Muscle layer of colon (tissue), 2 donors: ENCODE data around the gene GTF2IRD1.
A peak's percentile ranks its signal among the peaks of the same experiment; 100 is the strongest.

Source experiments
- H3K27ac ChIP-seq: one replicate; pipeline ENCODE4 v1.7.0; 2013; ENCODE audit warnings: low read depth, mild to moderate bottlenecking, low read length, moderate library complexity
- H3K27me3 ChIP-seq, 2 donors: one replicate each; pipeline ENCODE4 v1.7.0; 2013; ENCODE audit warnings: low read length in 2 of 2, mild to moderate bottlenecking in 2 of 2; ENCODE audit not compliant: insufficient read depth in 2 of 2, control insufficient read depth in 1 of 2
- H3K36me3 ChIP-seq: one replicate; pipeline ENCODE4 v1.7.0; 2013; ENCODE audit warnings: mild to moderate bottlenecking, low read length; ENCODE audit not compliant: insufficient read depth
- H3K4me1 ChIP-seq: one replicate; pipeline ENCODE4 v1.7.0; 2013; ENCODE audit warnings: mild to moderate bottlenecking, low read length; ENCODE audit not compliant: insufficient read depth
- H3K4me3 ChIP-seq, 2 donors: one replicate each; pipeline ENCODE4 v1.7.0; 2013; ENCODE audit warnings: low read length in 2 of 2, low read depth in 1 of 2, mild to moderate bottlenecking in 1 of 2, moderate library complexity in 1 of 2
- H3K9ac ChIP-seq: one replicate; pipeline ENCODE4 v1.7.0; 2013; ENCODE audit warnings: low read length
- H3K9me3 ChIP-seq: one replicate; pipeline ENCODE4 v1.7.0; 2013; ENCODE audit warnings: mild to moderate bottlenecking, low read length
- donor health status: abdominal sarcoma.
- donor health status: Adenocarcinoma of cecum.

Gene GTF2IRD1

GRCh38 chr7:74498354-74498753 lies 44.6 kb downstream of the GTF2IRD1 start:
- H3K27me3 ChIP-seq, result no peaks in the 10 kb centered on the region
- peaks cover 16% of the 10 kb centered on the region for H3K4me1 ChIP-seq
- H3K36me3 ChIP-seq, result no peaks in the 10 kb centered on the region
- H3K9ac ChIP-seq, result no peak overlapping the region
- H3K4me3 ChIP-seq, result no peak overlapping the region
- H3K27ac ChIP-seq, result no peak overlapping the region
- no peaks in the 10 kb centered on the region for H3K9me3 ChIP-seq

- no peak overlapping the region for H3K27ac ChIP-seq
Measured at GRCh38 chr7:74498996-74499834, 45.5 kb downstream of the GTF2IRD1 start.

GRCh38 chr7:74499835-74500388 lies 46.2 kb downstream of the GTF2IRD1 start:
- H3K27me3 ChIP-seq, result no peaks in the 10 kb centered on the region
- no peaks in the 10 kb centered on the region for H3K9me3 ChIP-seq
- no peak overlapping the region for H3K4me3 ChIP-seq
- H3K36me3 ChIP-seq, result no peaks in the 10 kb centered on the region
- H3K9ac ChIP-seq, result no peak overlapping the region
- H3K4me1 ChIP-seq, result peaks cover 14% of the 10 kb centered on the region
- no peak overlapping the region for H3K27ac ChIP-seq

More at GRCh38 chr7:74498996-74499834, 45.5 kb downstream of the GTF2IRD1 start:
- Histone ChIP-seq H3K4me3 (no peak overlapping the region), H3K9me3 (no peaks in the 10 kb centered on the region), H3K9ac (no peak overlapping the region), H3K36me3 (no peaks in the 10 kb centered on the region), H3K27me3 (no peaks in the 10 kb centered on the region), H3K4me1 (peaks cover 16% of the 10 kb centered on the region)

GRCh38 chr7:74501298-74501697 lies 47.6 kb downstream of the GTF2IRD1 start:
- Histone ChIP-seq H3K4me1 (peaks cover 19% of the 10 kb centered on the region), H3K27ac (no peak overlapping the region), H3K9ac (no peak overlapping the region), H3K4me3 (no peak overlapping the region), H3K36me3 (no peaks in the 10 kb centered on the region), H3K27me3 (no peaks in the 10 kb centered on the region), H3K9me3 (no peaks in the 10 kb centered on the region)

GRCh38 chr7:74502216-74502891 lies 48.6 kb downstream of the GTF2IRD1 start:
- Histone ChIP-seq H3K9ac (no peak overlapping the region), H3K27me3 (no peaks in the 10 kb centered on the region), H3K4me1 (peaks cover 26% of the 10 kb centered on the region), H3K36me3 (no peaks in the 10 kb centered on the region), H3K4me3 (no peak overlapping the region), H3K9me3 (no peaks in the 10 kb centered on the region), H3K27ac (peak overlapping the region; percentile 61)

GRCh38 chr7:74503061-74503460 lies 49.4 kb downstream of the GTF2IRD1 start:
- Histone ChIP-seq H3K27ac (no peak overlapping the region), H3K9me3 (no peaks in the 10 kb centered on the region), H3K9ac (no peak overlapping the region), H3K36me3 (no peaks in the 10 kb centered on the region), H3K27me3 (no peaks in the 10 kb centered on the region), H3K4me1 (peaks cover 26% of the 10 kb centered on the region), H3K4me3 (no peak overlapping the region)

GRCh38 chr7:74503943-74504342 lies 50.2 kb downstream of the GTF2IRD1 start:
- H3K27ac ChIP-seq, result no peak overlapping the region
- no peak overlapping the region for H3K9ac ChIP-seq
- H3K27me3 ChIP-seq, result no peaks in the 10 kb centered on the region
- no peaks in the 10 kb centered on the region for H3K9me3 ChIP-seq
- no peaks in the 10 kb centered on the region for H3K36me3 ChIP-seq
- H3K4me1 ChIP-seq, result peaks cover 26% of the 10 kb centered on the region
- no peak overlapping the region for H3K4me3 ChIP-seq

GRCh38 chr7:74505471-74506324 lies 52.0 kb downstream of the GTF2IRD1 start:
- H3K27ac ChIP-seq, result peak overlapping the region; percentile 72

GRCh38 chr7:74506325-74506724 lies 52.6 kb downstream of the GTF2IRD1 start:
- Histone ChIP-seq H3K9ac (no peak overlapping the region), H3K27ac (peak overlapping the region; percentile 72), H3K27me3 (no peaks in the 10 kb centered on the region), H3K36me3 (no peaks in the 10 kb centered on the region), H3K4me3 (no peak overlapping the region), H3K9me3 (no peaks in the 10 kb centered on the region), H3K4me1 (peaks cover 26% of the 10 kb centered on the region)

More at GRCh38 chr7:74505471-74506324, 52.0 kb downstream of the GTF2IRD1 start:
- Histone ChIP-seq H3K36me3 (no peaks in the 10 kb centered on the region), H3K4me3 (no peak overlapping the region), H3K4me1 (peaks cover 26% of the 10 kb centered on the region), H3K9ac (no peak overlapping the region), H3K27me3 (no peaks in the 10 kb centered on the region), H3K9me3 (no peaks in the 10 kb centered on the region)

- Histone ChIP-seq H3K27me3 (no peaks in the 10 kb centered on the region), H3K9ac (no peak overlapping the region)
Measured at GRCh38 chr7:74507538-74508319, 54.0 kb downstream of the GTF2IRD1 start.

More at GRCh38 chr7:74507538-74508319, 54.0 kb downstream of the GTF2IRD1 start:
- H3K36me3 ChIP-seq, result no peaks in the 10 kb centered on the region
- H3K4me3 ChIP-seq, result no peak overlapping the region
- no peaks in the 10 kb centered on the region for H3K9me3 ChIP-seq
- H3K27ac ChIP-seq, result no peak overlapping the region
- H3K4me1 ChIP-seq, result peaks cover 19% of the 10 kb centered on the region
